ENCODE results near the gene TOMM6. TPM values are rescaled to one million over a fixed set of nuclear protein-coding genes. Genes with fewer than 3 reads are reported as not detected.

Gene TOMM6
- total and polyA plus RNA-seq, 8 donors, result 11.9 to 343 (median 131) TPM

DNA sequence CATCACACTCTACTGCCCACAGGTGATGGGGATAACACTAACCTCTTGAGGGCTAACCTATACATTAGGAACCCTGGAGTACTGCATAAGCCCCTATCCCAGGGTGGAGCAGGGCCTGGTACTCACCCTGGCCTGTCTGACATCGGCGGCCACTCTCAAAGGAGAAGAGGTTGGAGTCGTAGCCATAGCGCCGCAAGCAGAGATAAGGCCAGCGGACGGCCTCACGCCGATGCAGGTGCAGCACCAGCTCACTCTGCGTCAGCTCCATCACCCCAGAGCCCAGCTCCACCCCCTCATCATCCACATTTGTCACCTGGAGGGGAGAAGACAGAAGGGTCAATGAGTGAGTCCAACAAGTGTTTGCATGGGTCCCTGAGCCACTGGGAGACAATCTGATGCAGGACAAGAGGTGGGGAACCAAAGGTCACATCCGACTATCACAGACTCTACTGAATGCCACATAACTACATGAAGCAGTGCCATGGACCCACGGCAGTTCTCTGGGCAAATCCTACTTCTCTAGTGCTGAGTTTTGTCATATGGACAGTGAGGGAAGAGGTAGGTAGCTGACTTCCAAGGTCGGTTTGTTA, 12.1 kb upstream of the TOMM6 start:
- Histone ChIP-seq H3K4me1 (peaks cover 7 to 61% (median 31%) of the 10 kb centered on the region in 4 donors), H3K9me3 (no peaks in the 10 kb centered on the region), H3K36me3 (peaks cover 33 to 70% (median 70%) of the 10 kb centered on the region in 4 donors), H3K4me3 (peak overlapping the region in 1 of 4 donors; percentile 22), H3K27ac (peak overlapping the region in 3 of 5 donors; percentile 16 to 46 (median 43)), H3K27me3 (no peaks in the 10 kb centered on the region)
- DNase-seq, result no peak
- intact Hi-C loops (cut with DNase I; ENCODE audit: low total_unique reads), result no loop called here
- 31 to 68% (median 51%) methylated on average over 3 to 13 of the region's 13 CpGs for WGBS, 5 donors
- TF ChIP-seq, protein P1, sequence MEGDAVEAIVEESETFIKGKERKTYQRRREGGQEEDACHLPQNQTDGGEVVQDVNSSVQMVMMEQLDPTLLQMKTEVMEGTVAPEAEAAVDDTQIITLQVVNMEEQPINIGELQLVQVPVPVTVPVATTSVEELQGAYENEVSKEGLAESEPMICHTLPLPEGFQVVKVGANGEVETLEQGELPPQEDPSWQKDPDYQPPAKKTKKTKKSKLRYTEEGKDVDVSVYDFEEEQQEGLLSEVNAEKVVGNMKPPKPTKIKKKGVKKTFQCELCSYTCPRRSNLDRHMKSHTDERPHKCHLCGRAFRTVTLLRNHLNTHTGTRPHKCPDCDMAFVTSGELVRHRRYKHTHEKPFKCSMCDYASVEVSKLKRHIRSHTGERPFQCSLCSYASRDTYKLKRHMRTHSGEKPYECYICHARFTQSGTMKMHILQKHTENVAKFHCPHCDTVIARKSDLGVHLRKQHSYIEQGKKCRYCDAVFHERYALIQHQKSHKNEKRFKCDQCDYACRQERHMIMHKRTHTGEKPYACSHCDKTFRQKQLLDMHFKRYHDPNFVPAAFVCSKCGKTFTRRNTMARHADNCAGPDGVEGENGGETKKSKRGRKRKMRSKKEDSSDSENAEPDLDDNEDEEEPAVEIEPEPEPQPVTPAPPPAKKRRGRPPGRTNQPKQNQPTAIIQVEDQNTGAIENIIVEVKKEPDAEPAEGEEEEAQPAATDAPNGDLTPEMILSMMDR (IDR thresholded peaks at IDR 0.05), result no peak
- TF ChIP-seq POLR2AphosphoS5 (IDR thresholded peaks at IDR 0.05) (no peak), POLR2A (IDR thresholded peaks at IDR 0.05) (no peak), EP300 (IDR thresholded peaks at IDR 0.05) (no peak)

GRCh38 chr6:41777551-41778285, 9.8 kb upstream of the TOMM6 start:
- TF ChIP-seq POLR2AphosphoS5 (IDR thresholded peaks at IDR 0.05) (no peak), POLR2A (IDR thresholded peaks at IDR 0.05) (no peak), EP300 (IDR thresholded peaks at IDR 0.05) (no peak)
- TF ChIP-seq, protein P1 (IDR thresholded peaks at IDR 0.05), result no peak
- no peaks in the 10 kb centered on the region for H3K27me3 ChIP-seq
- intact Hi-C loops (cut with DNase I; ENCODE audit: low total_unique reads), result no loop called here
- no peaks in the 10 kb centered on the region for H3K9me3 ChIP-seq
- peaks cover 12 to 47% (median 46%) of the 10 kb centered on the region in 4 donors for H3K36me3 ChIP-seq
- no peak overlapping the region for H3K4me3 ChIP-seq
- no peak for DNase-seq
- peak overlapping the region in 3 of 5 donors; percentile 4 to 26 (median 10) for H3K27ac ChIP-seq
- 79 to 91% (median 87%) methylated on average over 5 of the region's 5 CpGs for WGBS, 5 donors
- peaks cover 20 to 80% (median 50%) of the 10 kb centered on the region in 4 donors for H3K4me1 ChIP-seq

- no peak for TF ChIP-seq EP300 (IDR thresholded peaks at IDR 0.05)
- TF ChIP-seq, protein P1 (IDR thresholded peaks at IDR 0.05), result no peak
- TF ChIP-seq POLR2A (IDR thresholded peaks at IDR 0.05), result no peak
- TF ChIP-seq POLR2AphosphoS5 (IDR thresholded peaks at IDR 0.05), result no peak
- peak overlapping the region; percentile 67 to 91 (median 70) for H3K4me3 ChIP-seq
- peak overlapping the region in 4 of 5 donors; percentile 46 to 94 (median 82) for H3K27ac ChIP-seq
- H3K36me3 ChIP-seq, result peaks cover 10 to 35% (median 35%) of the 10 kb centered on the region in 4 donors
- intact Hi-C loops (cut with DNase I; ENCODE audit: low total_unique reads), result no loop called here
- WGBS, 5 donors, result 33 to 57% (median 44%) methylated on average over 6 of the region's 6 CpGs
- DNase-seq, result no peak
- peaks cover 23 to 89% (median 56%) of the 10 kb centered on the region in 4 donors for H3K4me1 ChIP-seq
- H3K27me3 ChIP-seq, result no peaks in the 10 kb centered on the region
- no peaks in the 10 kb centered on the region for H3K9me3 ChIP-seq
Measured at GRCh38 chr6:41778895-41779294, 8.6 kb upstream of the TOMM6 start.

DNA sequence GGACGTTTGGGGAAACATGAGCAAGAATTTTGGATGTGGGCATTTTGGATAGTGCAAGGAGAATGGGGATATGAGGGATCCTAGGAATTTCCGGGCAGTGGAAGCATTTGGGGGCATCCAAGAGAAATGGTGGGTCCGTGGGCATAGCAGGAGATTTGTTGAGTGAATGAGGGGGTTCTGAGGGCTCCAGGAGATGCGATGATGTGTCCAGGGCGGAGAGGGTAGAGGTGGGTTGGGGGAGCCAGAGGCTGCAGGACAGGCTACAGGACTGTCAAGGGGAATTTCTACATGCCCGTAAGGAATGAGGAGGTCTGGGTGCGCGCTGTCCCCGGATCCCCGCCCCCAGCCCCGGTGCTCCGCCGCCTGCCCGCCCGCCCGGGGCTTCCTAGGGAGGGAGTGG, 8.2 kb upstream of the TOMM6 start:
- Histone ChIP-seq H3K36me3 (peaks cover 7 to 31% (median 30%) of the 10 kb centered on the region in 4 donors), H3K4me3 (peak overlapping the region; percentile 67 to 91 (median 70)), H3K27ac (peak overlapping the region; percentile 46 to 94 (median 88)), H3K4me1 (peaks cover 27 to 89% (median 60%) of the 10 kb centered on the region in 4 donors), H3K27me3 (no peaks in the 10 kb centered on the region), H3K9me3 (no peaks in the 10 kb centered on the region)
- intact Hi-C loops (cut with DNase I; ENCODE audit: low total_unique reads), result no loop called here
- no peak for DNase-seq
- WGBS, 5 donors, result 3 to 19% (median 3%) methylated on average over 5 to 16 of the region's 16 CpGs
- TF ChIP-seq POLR2A (IDR thresholded peaks at IDR 0.05) (no peak), POLR2AphosphoS5 (IDR thresholded peaks at IDR 0.05) (no peak)
